Effector memory CD4-positive, alpha-beta T cell (primary cell): Measurements from ENCODE around the gene GNL1.
"Not testable (repeated sequence)": the region's sequence is repeated elsewhere in the genome, so short reads cannot be mapped to it uniquely, and the experiment has no call there.

Experiments used
- DNase-seq, 3 donors: peaks; one replicate each; pipeline ENCODE4 v3.0.0-alpha.2; 2020
- H3K27ac ChIP-seq: 2 replicates; pipeline ENCODE4 v1.7.0; 2013; ENCODE audit warnings: mild to moderate bottlenecking, low read length, moderate library complexity; ENCODE audit not compliant: insufficient read depth, poor library complexity, severe bottlenecking
- H3K27me3 ChIP-seq: replicated peaks from 2 replicates; pipeline ENCODE4 v1.7.0; 2013; ENCODE audit warnings: mild to moderate bottlenecking, low read length; ENCODE audit not compliant: insufficient read depth, control insufficient read depth, poor library complexity, severe bottlenecking
- H3K36me3 ChIP-seq: 2 replicates; pipeline ENCODE4 v1.7.0; 2013; ENCODE audit warnings: mild to moderate bottlenecking, low read length, moderate library complexity; ENCODE audit not compliant: control insufficient read depth, insufficient read depth
- H3K4me1 ChIP-seq: 2 replicates; pipeline ENCODE4 v1.7.0; 2013; ENCODE audit warnings: low read length, mild to moderate bottlenecking; ENCODE audit not compliant: control insufficient read depth, insufficient read depth, poor library complexity, severe bottlenecking
- H3K4me3 ChIP-seq: 2 replicates; pipeline ENCODE4 v1.7.0; 2013; ENCODE audit warnings: low read length, low read depth, mild to moderate bottlenecking; ENCODE audit not compliant: insufficient read depth, poor library complexity, severe bottlenecking
- H3K9me3 ChIP-seq: 2 replicates; pipeline ENCODE4 v1.7.0; 2013; ENCODE audit warnings: mild to moderate bottlenecking, low read length, moderate library complexity; ENCODE audit not compliant: control insufficient read depth

The GNL1 gene

DNA sequence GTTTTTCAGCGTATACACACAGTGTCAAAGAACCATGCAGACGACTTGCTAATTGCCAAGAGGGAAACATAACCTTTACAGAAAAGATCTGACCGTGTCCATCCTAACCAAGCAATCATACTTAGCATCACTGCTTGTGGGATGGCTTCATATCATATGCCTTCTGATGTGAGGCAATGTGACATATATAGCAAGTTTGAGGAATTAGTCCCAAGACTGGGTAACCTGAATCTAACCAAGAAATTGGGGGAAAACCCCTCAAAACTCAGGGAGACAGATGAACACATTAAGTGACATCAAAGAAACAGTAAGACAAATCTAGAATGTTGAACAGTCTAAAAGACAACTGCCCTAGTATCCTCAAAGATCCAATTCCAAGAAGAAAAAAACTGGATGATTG, 18.4 kb downstream of the GNL1 start:
- no peak for DNase-seq
- Histone ChIP-seq H3K9me3 (no peaks in the 10 kb centered on the region), H3K4me3 (no peak overlapping the region), H3K27ac (no peak overlapping the region), H3K36me3 (no peaks in the 10 kb centered on the region), H3K27me3 (no peaks in the 10 kb centered on the region), H3K4me1 (peaks cover 12% of the 10 kb centered on the region)

- DNase-seq: no peak
- H3K27me3 ChIP-seq: no peaks in the 10 kb centered on the region
- no peaks in the 10 kb centered on the region for H3K9me3 ChIP-seq
- peak overlapping the region; percentile 42 for H3K4me3 ChIP-seq
- no peak overlapping the region for H3K27ac ChIP-seq
- H3K4me1 ChIP-seq: peaks cover 8% of the 10 kb centered on the region
- H3K36me3 ChIP-seq: no peaks in the 10 kb centered on the region
Measured at GRCh38 chr6:30533460-30534294, 22.6 kb downstream of the GNL1 start.

DNA sequence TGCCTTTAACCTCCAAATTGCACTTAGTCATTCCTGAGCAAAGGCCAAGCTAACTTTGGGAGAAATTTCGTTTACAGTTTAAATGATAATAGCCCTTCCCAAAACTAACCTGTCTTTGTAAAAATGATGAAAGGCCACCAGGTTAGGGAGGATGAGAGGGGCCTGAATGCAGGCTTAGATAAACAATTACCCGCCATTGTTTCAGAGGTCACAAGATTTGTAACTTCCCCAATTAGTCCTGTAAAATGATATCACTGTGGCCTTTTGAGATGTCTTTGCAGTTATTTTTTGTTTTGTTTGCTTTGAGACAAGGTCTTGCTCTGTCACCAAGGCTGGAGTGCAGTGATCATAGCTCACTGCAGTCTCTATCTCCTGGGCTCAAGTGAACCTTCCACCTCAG, 26.3 kb downstream of the GNL1 start:
- H3K4me3 ChIP-seq: no peak overlapping the region
- no peak overlapping the region for H3K27ac ChIP-seq
- no peaks in the 10 kb centered on the region for H3K27me3 ChIP-seq
- peaks cover 8% of the 10 kb centered on the region for H3K4me1 ChIP-seq
- no peaks in the 10 kb centered on the region for H3K9me3 ChIP-seq
- no peaks in the 10 kb centered on the region for H3K36me3 ChIP-seq
- no peak for DNase-seq

DNA sequence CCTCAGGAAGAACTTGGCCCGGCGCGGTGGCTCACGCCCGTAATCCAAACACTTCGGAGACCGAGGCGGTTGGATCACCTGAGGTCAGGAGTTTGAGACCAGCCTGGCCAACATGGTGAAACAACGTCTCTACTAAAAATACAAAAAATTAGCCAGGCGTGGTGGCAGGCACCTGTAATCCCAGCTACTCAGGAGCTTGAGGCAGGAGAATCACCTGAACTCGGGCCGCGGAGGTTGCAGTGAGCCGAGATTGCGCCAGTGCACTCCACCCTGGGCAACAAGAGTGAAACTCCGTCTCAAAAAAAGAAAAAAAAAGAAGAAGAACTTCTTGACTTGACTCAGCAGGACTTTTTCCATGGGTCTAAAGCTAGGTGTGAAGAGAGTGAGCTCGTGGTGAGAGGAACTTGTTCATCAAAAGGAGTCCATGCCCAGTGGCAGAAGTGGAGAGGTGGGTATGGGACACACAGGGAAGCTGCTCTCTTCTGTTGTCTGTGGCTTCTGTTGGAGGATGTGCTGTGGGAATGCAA, 26.9 kb downstream of the GNL1 start:
- not testable (repeated sequence) for DNase-seq, H3K4me1 ChIP-seq, H3K27ac ChIP-seq, H3K4me3 ChIP-seq, H3K27me3 ChIP-seq, H3K36me3 ChIP-seq, H3K9me3 ChIP-seq

DNA sequence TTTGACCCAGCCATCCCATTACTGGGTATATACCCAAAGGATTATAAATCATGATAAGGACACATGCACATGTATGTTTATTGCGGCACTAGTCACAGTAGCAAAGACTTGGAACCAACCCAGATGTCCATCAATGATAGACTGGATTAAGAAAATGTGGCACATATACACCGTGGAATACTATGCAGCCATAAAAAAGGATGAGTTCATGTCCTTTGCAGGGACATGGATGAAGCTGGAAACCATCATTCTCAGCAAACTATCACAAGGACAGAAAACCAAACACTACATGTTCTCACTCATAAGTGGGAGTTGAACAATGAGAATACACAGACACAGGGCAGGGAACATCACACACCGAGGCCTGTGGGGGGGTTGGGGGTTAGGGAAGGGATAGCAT, 29.8 kb downstream of the GNL1 start:
- not testable (repeated sequence) for H3K36me3 ChIP-seq, H3K4me3 ChIP-seq, H3K4me1 ChIP-seq, H3K9me3 ChIP-seq, DNase-seq, H3K27me3 ChIP-seq, H3K27ac ChIP-seq

DNA sequence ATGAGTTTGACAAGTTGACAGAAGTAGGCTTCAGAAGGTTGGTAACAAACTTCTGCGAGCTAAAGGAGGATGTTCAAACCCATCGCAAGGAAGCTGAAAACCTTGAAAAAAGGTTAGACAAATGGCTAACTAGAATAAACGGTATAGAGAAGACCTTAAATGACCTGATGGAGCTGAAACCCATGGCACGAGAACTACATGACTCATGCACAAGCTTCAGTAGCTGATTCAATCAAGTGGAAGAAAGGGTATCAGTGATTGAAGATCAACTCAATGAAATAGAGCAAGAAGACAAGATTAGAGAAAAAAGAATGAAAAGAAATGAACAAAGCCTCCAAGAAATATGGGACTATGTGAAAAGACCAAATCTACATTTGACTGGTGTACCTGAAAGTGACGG, 34.3 kb downstream of the GNL1 start:
- DNase-seq, H3K27ac ChIP-seq, H3K9me3 ChIP-seq, H3K4me1 ChIP-seq, H3K36me3 ChIP-seq, H3K27me3 ChIP-seq, H3K4me3 ChIP-seq: not testable (repeated sequence)

DNA sequence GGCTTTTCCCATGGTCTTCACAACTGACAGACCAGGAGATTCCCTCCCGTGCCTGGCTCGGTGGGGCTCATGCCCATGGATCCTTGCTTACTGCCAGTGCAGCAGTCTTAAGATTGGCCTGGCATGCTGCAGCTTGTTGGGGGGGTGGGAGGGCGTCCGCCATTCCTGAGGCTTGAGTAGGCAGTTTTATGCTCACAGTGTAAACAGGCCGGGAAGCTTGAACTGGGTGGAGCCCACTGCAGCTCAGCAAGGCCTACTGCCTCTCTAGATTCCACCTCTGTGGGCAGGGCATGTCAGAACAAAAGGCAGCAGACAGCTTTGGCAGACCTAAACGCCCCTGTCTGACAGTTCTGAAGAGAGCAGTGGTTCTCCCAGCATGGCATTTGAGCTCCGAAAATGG, 35.2 kb downstream of the GNL1 start:
- not testable (repeated sequence) for H3K4me3 ChIP-seq, DNase-seq, H3K36me3 ChIP-seq, H3K27me3 ChIP-seq, H3K27ac ChIP-seq, H3K9me3 ChIP-seq
- H3K4me1 ChIP-seq: peaks cover 12% of the 10 kb centered on the region

- peaks cover 16% of the 10 kb centered on the region for H3K4me1 ChIP-seq
- no peaks in the 10 kb centered on the region for H3K36me3 ChIP-seq
- no peaks in the 10 kb centered on the region for H3K9me3 ChIP-seq
- no peak for DNase-seq
- no peaks in the 10 kb centered on the region for H3K27me3 ChIP-seq
- H3K4me3 ChIP-seq: no peak overlapping the region
- no peak overlapping the region for H3K27ac ChIP-seq
Measured at GRCh38 chr6:30520522-30520921, 35.8 kb downstream of the GNL1 start.

- H3K27ac ChIP-seq: not testable (repeated sequence)
Measured at GRCh38 chr6:30518505-30519145, 37.7 kb downstream of the GNL1 start.

DNA sequence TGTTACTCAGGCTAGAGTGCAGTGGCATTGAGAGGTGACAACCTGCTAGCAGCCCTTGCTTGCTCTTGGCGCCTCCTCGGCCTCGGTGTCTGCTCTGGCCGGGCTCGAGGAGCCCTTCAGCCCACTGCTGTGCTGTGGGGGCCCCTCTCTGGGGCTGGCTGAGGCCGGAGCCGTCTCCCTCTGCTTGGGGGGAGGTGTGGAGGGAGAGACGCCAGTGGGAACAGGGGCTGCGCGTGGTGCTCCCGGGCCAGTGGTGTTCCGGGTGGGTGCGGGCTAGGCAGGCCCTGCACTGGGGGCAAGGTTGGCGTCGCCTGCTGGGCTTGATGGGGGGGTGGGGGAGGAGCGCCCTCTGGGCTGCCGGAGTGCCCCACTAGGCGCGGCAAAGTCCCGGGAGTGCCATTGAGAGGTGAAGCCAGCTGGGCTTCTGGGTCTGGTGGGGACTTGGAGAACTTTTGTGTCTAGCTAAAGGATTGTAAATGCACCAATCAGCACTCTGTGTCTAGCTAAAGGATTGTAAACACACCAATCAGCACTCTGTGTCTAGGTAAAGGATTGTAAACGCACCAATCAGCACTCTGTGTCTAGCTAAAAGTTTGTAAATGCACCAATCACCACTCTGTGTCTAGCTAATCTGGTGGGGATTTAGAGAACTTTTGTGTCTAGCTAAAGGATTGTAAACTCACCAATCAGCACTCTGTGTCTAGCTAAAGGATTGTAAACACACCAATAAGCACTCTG, 38.4 kb downstream of the GNL1 start:
- not testable (repeated sequence) for H3K27ac ChIP-seq, H3K36me3 ChIP-seq, H3K9me3 ChIP-seq, DNase-seq, H3K4me3 ChIP-seq, H3K27me3 ChIP-seq
- H3K4me1 ChIP-seq: peaks cover 23% of the 10 kb centered on the region

More at GRCh38 chr6:30518505-30519145, 37.7 kb downstream of the GNL1 start:
- not testable (repeated sequence) for DNase-seq, H3K9me3 ChIP-seq, H3K27me3 ChIP-seq, H3K36me3 ChIP-seq, H3K4me3 ChIP-seq
- H3K4me1 ChIP-seq: peaks cover 23% of the 10 kb centered on the region
